GM12875 (cell line): ENCODE results near the gene C19orf25.

Source experiments
- H3K4me3 ChIP-seq: one replicate; pipeline ENCODE4 v1.5.1; 2011; ENCODE audit warnings: low read depth, low read length, control low read depth
- TF ChIP-seq, protein P1 (sequence below): IDR thresholded peaks from 2 replicates; pipeline ENCODE4 v1.5.1; 2011; ENCODE audit warnings: low read depth, mild to moderate bottlenecking, control low read depth, inconsistent platforms, low read length, moderate library complexity, borderline replicate concordance; ENCODE audit not compliant: insufficient read depth

Gene C19orf25

DNA sequence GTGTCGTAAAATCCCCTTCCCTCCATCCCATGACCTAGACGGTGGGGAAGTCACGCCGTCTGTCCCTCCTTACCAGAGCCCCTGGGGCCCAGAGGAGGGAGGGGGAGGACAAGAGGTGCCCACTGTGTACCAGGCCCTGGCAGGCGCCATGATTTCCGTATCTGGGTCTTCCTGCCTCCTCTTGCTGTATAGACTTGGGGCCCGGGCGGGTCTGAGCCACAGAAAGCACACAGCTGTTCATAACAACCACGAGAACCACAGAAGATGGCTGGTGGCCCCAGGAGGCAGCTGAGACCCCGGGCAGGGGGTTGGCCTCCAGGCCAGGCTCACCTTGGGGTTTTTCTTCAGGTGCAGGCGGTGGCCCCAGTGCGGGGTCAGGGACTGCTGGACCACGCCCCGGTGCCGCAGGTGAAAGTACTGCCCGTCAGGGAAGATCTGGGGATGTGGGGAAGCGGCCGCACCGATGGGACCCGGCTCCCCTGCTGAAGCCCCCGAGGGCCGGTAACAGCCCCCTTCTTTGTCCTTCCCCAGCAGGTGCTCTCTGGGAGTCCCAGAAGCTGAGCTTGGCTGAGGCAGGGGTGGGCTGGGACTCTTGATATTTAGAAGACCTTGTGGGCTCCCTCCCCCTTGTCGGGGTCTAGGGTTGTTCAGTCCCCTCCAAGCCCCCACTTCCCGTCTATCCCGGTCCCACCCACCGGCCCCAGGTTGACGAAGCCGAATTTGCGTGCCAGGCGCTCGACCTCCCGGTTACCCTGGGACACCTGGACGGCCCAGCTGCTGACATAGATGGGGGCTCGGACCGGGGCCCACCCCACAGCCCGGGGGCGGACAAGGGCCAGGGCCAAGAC lies 10.7 kb upstream of the C19orf25 start:
- TF ChIP-seq, protein P1, sequence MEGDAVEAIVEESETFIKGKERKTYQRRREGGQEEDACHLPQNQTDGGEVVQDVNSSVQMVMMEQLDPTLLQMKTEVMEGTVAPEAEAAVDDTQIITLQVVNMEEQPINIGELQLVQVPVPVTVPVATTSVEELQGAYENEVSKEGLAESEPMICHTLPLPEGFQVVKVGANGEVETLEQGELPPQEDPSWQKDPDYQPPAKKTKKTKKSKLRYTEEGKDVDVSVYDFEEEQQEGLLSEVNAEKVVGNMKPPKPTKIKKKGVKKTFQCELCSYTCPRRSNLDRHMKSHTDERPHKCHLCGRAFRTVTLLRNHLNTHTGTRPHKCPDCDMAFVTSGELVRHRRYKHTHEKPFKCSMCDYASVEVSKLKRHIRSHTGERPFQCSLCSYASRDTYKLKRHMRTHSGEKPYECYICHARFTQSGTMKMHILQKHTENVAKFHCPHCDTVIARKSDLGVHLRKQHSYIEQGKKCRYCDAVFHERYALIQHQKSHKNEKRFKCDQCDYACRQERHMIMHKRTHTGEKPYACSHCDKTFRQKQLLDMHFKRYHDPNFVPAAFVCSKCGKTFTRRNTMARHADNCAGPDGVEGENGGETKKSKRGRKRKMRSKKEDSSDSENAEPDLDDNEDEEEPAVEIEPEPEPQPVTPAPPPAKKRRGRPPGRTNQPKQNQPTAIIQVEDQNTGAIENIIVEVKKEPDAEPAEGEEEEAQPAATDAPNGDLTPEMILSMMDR = no peak
- H3K4me3 ChIP-seq = peak overlapping the region; percentile 47

DNA sequence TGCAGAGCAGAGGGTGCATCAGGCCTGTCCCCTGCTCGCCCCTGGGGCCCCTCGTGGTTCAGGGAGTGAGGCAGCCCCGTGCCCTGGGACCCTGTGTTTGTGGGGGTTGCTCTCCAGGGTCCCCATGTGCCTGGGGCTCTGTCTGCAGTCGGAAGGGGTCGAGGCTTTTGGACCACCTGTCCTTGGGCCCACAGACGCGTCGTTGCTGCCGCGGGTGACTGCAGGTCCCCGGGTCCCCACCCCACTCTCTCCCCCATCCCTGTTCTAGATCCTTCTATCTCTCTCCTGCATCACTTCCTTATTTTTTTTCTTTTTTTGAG lies 9.2 kb upstream of the C19orf25 start:
- TF ChIP-seq, protein P1 = no peak
- no peak overlapping the region for H3K4me3 ChIP-seq

DNA sequence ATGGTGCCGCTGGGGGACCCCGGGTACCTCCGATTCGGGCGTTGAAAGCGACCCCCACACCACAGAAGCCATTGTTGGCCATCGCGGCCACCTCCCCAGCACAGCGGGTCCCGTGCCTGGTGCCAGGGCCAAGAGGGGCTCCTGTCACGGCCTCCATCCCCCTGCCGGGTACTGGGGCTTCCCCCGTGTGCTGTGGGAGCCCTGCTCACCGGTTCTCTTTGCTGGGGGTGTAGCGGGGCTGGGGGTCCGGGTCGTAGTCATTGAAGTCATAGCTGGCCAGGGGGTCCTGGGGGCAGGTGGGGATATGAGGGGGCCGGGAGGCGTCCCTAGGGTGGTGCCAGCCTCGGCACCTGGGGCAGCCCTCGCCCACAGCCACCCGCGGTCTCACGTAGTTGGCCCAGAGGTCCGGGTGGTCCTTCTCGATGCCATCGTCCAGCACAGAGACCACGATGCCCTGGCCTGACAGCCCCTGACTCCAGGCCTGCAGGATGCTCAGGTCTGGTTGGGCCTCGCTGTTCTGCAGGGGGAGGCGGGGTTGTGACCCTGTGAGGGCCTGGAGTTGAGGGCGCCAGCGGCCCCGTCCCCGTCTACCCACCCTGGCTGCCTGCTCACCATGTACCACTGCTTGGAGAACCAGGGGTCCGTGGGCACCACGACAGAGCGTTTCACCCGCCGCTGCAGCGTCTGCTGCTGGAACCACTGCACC lies 8.7 kb upstream of the C19orf25 start:
- no peak overlapping the region for H3K4me3 ChIP-seq
- TF ChIP-seq, protein P1 = no peak

GRCh38 chr19:1486720-1487575 lies 7.9 kb upstream of the C19orf25 start:
- TF ChIP-seq, protein P1 = no peak
- no peak overlapping the region for H3K4me3 ChIP-seq

DNA sequence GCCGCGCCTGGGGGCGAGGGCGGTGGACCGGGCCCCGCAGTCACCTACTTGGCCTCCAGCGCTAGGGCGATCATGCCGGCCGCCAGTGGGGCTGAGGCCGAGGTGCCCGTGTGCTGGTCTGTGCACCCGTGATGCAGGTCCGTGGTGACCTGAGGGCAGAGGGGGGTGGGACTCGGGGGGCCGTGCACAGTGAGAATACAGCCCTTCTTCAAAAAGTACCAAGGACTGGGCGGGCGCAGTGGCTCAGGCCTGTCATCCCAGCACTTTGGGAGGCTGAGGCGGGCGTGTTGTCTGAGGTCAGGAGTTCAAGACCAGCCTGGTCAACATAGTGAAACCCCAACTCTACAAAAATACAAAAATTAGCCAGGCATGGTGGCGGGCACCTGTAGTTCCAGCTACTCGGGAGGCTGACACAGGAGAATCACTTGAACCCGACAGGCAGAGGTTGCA lies 5.0 kb upstream of the C19orf25 start:
- TF ChIP-seq, protein P1 = no peak
- no peak overlapping the region for H3K4me3 ChIP-seq

GRCh38 chr19:1483131-1483978 lies 4.3 kb upstream of the C19orf25 start:
- no peak overlapping the region for H3K4me3 ChIP-seq
- TF ChIP-seq, protein P1 = no peak
